EH (cell line): ENCODE data around the gene RNF133.

Source experiments
- DNase-seq: peaks from one replicate; pipeline ENCODE4 v3.0.0-alpha.2; 2015; ENCODE audit warnings: low read depth

RNF133 gene

DNA sequence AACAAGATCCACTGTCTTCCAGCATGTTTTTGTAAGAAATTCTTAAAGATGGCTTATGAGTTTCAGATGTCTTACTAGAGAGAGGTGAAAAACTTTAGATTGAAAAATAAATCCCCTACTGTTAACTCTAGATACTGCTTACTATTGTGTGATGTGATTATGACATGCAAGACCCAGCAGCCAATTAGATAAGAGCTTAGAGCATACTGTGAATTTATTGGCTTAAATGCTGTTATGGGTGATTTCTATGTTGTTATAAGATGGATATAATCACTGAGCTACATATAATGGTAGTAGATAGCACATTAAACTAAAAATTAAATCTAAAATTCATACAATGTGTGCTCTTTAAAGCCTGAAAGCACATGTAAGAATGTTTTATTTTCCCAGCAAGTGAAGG, at the start of gene RNF133:
Gene RNF133 (minus strand): TSS at position 101 of the 400 bp plus-strand sequence. CDS start 199 bp downstream, outside the sequence.
- DNase-seq: no peak

GRCh38 chr7:122748195-122748594, 49.3 kb upstream of the RNF133 start:
- no peak for DNase-seq

GRCh38 chr7:122746948-122747347, 48.0 kb upstream of the RNF133 start:
- DNase-seq: no peak

- no peak for DNase-seq
Observed at GRCh38 chr7:122743211-122743610, 44.3 kb upstream of the RNF133 start.

- DNase-seq: no peak
Observed at GRCh38 chr7:122738947-122739346, 40.0 kb upstream of the RNF133 start.

DNA sequence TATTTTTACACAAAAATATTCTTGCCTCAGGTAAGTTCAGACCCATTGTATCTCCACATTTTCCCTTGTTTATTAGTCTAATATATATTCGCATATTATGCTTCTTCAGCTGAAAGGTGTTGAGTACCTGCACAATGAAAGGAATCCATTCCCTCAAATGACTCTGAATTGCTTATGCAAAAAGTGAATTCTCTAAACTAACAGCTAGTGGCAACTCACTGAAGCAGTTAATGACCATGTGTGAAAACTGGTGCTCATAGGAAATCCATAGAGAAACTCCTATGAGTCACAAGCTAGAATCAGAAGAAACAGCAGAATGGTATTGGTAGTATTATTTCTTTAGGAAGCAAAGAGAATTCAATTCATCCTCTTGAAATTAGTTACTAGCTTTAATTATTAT, 37.3 kb upstream of the RNF133 start:
- no peak for DNase-seq

DNA sequence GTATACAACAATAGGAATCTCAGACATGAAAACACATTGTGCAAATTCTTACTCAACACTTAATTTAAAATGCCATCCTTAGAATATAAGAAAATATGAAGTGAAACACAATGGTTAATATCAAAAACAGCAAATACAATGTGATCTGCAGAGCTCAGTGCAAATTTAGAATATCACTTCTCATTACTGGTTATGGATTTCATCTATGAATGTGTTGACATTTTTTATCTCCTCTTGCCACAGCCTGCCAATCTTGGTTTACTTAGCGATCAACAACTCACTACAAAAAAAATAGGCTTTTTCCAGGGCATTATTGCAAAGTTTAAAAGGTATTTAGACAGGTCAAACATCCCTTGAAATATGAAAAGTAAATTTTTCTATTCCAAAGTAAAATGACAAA, 28.8 kb upstream of the RNF133 start:
- DNase-seq: no peak

- DNase-seq: no peak
Observed at GRCh38 chr7:122727354-122727753, 28.4 kb upstream of the RNF133 start.

DNA sequence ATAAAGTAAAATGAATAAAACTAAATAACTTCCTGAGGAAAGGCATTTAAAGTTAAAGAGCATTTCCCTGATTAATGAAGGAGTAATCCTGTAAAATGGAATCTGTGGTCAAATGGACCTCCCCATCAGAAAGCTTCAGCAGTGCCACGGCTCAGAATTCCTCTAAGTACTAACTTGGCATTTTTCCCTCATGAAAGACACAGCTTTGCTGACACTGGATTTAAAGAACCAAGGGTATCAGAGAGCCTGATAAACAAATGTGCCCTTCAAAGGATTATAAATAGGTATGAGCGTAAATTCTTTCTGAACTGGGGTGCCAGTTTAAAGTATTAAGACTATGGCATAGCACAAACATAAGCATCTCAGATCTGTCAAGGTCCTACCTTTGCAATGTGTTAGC, 28.0 kb upstream of the RNF133 start:
- DNase-seq: no peak

- DNase-seq: no peak
Observed at GRCh38 chr7:122724366-122724765, 25.4 kb upstream of the RNF133 start.

DNA sequence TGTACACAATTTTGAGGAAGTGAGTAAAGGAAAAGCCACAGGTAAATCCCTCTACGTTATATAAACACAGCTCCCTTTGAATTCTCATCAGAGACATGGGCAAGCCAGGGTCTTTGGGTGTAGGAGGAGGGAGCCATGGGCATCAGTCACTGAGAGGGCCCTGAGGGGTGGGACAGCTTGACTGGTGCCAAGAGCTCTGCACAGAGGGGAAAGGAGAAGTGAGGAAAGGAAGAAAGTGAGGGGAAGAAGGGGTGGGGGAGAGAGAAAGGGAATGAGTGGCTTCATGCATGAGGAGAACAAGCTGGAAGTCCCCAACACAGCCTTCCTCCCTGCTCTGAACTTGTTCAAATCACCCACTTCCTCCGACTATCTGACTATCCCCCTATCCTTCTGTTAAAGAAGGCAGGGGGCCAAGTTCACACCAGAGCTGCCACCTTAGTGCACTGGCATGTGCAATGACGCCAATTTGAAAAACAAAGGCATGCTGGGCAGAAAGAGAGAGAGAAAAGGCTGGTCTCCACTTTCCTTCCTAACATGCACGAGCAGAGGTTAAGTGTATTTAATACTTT, 20.2 kb upstream of the RNF133 start:
- no peak for DNase-seq

DNA sequence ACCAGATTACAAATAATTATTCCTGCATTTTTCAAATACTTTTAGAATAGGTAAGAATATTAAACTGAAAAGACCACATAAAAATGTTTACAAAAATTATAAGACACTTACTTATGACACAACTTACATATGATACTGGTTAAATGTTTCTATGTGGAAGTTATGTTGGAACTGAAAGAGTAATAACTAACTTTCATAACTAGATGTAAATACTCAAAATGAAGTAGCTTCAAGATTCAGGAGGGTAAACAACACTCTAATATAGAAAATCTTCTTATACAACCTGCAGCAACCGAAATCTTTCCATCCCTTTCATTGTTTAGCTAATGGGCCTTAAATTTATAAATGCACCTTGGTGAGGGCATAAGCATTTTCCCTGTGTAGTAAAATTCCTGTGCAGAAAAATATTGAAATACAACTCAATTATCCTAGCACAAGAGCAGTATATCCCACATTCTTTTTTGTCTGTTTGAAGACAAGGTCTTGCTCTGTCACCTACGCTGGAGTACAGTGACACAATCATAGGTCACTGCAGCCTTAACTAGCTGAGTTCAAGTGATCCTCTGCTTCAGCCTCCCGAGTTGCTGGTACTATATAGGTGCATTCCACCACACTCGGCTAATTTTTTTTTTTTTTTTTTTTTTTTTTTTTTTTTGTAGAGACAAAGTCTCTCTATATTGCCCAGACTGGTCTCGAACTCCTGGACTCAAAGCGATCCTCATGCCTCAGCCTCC, 18.6 kb upstream of the RNF133 start:
- DNase-seq: no peak

DNA sequence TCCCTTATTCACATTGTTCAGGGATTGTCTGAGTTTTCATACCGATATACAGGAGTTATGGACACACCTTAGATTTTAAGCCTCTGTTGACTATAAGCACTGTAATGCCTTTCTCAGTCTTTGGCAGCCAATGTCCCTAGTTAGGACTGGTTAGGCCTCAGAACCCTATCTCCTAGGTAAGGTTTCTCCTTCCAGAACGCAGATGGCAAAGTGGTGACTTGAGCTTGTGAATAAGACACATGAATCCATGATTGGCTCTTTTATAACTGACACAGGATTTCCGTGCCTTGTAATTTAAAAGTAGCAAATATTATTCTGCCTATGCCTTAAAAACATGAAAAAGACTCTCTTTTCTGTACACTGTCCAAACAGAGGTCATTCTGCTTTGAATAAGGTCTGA, 16.3 kb upstream of the RNF133 start:
- no peak for DNase-seq

DNA sequence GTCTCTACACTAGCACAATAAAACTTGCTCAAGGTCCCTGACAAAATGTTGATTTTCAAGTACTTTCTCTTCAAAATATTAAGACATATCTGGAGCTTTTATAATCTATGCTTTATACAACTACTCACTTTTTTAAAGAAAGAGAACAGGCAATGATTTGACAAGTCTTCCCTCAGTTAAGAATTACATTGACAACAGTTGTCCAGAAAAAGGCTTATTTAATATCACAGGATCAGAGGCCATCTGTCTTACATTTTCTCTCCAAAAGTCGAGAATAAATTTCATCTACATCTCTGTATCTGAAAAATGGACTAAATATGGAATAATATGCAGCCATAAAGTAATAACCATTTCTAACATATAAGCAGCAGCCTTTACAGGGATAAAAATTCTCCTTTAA, 12.0 kb upstream of the RNF133 start:
- DNase-seq: no peak

GRCh38 chr7:122709930-122710646, 11.2 kb upstream of the RNF133 start:
- DNase-seq: no peak

DNA sequence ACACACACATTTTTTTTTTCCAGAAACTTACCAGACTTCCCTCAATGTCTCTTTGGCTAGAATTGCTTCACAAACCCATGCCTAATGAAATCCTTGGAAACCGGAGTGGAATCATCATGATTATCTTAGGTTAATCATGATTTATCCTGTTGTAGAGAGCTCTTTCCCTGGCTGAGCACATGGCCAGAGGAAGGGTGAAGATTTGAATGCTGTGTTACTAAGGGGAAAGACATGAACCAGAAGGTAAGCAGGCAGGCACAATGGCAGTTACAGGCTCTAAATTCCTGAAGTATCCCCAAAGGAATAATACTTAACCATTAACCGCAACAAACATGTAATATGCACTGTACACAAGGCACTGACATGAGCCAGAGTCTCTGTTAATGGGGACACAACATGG, 7.9 kb upstream of the RNF133 start:
- DNase-seq: no peak

DNA sequence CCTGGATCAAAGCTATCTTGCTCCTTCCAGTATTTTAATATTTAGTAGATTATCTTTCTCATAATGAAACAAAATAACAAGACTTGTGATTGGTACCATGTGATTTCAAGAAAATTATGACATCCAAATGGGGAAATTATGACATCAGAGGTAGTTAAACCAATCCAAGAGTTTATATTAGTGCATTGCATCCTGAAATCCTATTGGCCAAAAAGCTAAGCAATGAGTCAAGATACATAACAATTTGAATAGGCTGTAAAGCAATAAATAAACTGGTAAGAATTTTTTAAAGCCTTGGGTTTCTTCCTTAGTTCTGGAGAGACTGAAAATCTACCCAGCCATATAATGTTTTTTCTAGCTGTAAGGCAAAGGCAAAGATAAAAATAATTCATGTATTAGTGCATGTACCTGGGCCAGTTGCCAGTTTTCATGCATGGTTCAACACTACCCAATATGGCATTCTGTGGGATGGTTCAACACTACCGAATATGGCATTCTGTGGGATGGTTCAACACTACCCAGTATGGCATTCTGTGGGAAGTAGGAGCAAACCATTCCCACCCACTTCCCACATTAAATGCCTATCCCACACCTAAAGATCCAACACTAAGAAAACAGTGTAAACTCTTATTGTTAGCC, 4.1 kb upstream of the RNF133 start, which contains the start of gene RNF148:
Gene RNF148 (minus strand): TSS at position 51 of the 639 bp plus-strand sequence. CDS start 172 bp downstream, outside the sequence.
- no peak for DNase-seq

- DNase-seq: no peak
Observed at GRCh38 chr7:122695816-122696215, 3.1 kb downstream of the RNF133 start.

GRCh38 chr7:122694697-122695096, 4.2 kb downstream of the RNF133 start:
- no peak for DNase-seq

- no peak for DNase-seq
Observed at GRCh38 chr7:122692769-122693309, 6.1 kb downstream of the RNF133 start.

DNA sequence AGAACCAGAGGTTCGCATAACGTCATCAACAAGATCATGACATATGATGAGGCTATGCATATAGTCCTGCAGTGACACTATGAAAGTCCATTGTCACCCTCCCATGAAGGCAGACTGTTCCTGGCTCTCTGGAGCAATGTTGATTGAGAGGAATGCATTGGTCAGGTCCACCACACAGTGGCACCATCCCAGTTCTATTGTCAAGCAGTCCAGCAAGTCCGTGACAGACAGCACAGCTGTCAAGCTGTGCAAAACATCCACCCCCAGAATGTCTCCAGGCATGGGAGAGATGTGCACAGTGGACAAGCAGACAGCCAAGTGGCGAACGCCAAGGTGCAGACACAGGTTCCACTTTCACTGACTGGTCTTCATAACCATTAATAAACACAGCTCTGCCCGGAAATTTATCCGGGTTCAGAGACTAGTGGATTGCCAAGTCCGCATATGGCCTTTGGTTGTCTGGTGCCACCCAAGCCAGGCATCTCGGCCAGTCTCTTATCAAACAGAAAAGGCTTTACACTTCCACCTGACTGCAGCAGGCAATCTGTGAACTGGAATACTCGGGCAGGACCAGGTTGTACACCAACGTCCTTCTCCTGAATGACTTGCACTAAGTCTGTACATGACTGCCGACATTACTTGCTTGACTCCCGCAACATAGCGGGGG, 7.2 kb downstream of the RNF133 start:
- no peak for DNase-seq
